Neural progenitor cell (in vitro differentiated cells): ENCODE data around the gene CST3. TPM values are rescaled to one million over a fixed set of nuclear protein-coding genes. Genes with fewer than 3 reads are reported as not detected.

Experiments used
- DNase-seq: peaks from one replicate; pipeline ENCODE4 v3.0.0-alpha.2; 2016; ENCODE audit warnings: low spot score
- H2AFZ ChIP-seq: fragments of 200-600 bp; sonication (generic); replicated peaks from 2 replicates; pipeline ENCODE4 v1.6.1; 2016; ENCODE audit warnings: antibody characterized with exemption
- H3F3A ChIP-seq: fragments of 200-600 bp; sonication (generic); 2 replicates; pipeline ENCODE4 v1.6.1; 2016; ENCODE audit warnings: antibody characterized with exemption, low read depth
- H3K27ac ChIP-seq: fragments of 200-600 bp; sonication (generic); 2 replicates; pipeline ENCODE4 v1.5.1; 2016; ENCODE audit warnings: mild to moderate bottlenecking
- H3K27me3 ChIP-seq: fragments of 200-600 bp; sonication (generic); 2 replicates; pipeline ENCODE4 v1.6.1; 2016; ENCODE audit warnings: mild to moderate bottlenecking, moderate library complexity
- H3K36me3 ChIP-seq: fragments of 200-600 bp; sonication (generic); 2 replicates; pipeline ENCODE4 v1.5.1; 2016
- H3K4me1 ChIP-seq: fragments of 200-600 bp; sonication (generic); 2 replicates; pipeline ENCODE4 v1.6.1; 2016; ENCODE audit warnings: mixed run types
- H3K4me2 ChIP-seq: fragments of 200-600 bp; sonication (generic); 2 replicates; pipeline ENCODE4 v1.6.1; 2016
- H3K4me3 ChIP-seq: fragments of 200-600 bp; sonication (generic); 2 replicates; pipeline ENCODE4 v1.5.1; 2016
- H3K79me2 ChIP-seq: fragments of 200-600 bp; sonication (generic); 2 replicates; pipeline ENCODE4 v1.6.1; 2016; ENCODE audit warnings: low read depth
- H3K9ac ChIP-seq: fragments of 200-600 bp; sonication (generic); 2 replicates; pipeline ENCODE4 v1.6.1; 2016
- H3K9me3 ChIP-seq: fragments of 200-600 bp; sonication (generic); 2 replicates; pipeline ENCODE4 v1.5.1; 2016; ENCODE audit warnings: low read depth
- H4K20me1 ChIP-seq: fragments of 200-600 bp; sonication (generic); 2 replicates; pipeline ENCODE4 v1.6.1; 2016; ENCODE audit warnings: low read depth
- H3K27ac Mint-ChIP-seq: 3 replicates; pipeline ENCODE4 v1.8.0; 2021; ENCODE audit warnings: mixed read lengths
- H3K27me3 Mint-ChIP-seq: 2 replicates; pipeline ENCODE4 v1.8.0; 2022; ENCODE audit warnings: low read depth, mild to moderate bottlenecking, inconsistent platforms, moderate library complexity, mixed read lengths; ENCODE audit not compliant: insufficient read depth
- H3K36me3 Mint-ChIP-seq: 3 replicates; pipeline ENCODE4 v1.8.0; 2021; ENCODE audit warnings: mixed read lengths
- H3K4me1 Mint-ChIP-seq: 3 replicates; pipeline ENCODE4 v1.8.0; 2021; ENCODE audit warnings: mixed read lengths
- H3K4me3 Mint-ChIP-seq: 3 replicates; pipeline ENCODE4 v1.8.0; 2021; ENCODE audit warnings: mild to moderate bottlenecking, moderate library complexity, mixed read lengths
- H3K9me3 Mint-ChIP-seq: 3 replicates; pipeline ENCODE4 v1.8.0; 2020; ENCODE audit warnings: mixed read lengths
- EZH2 ChIP-seq: fragments of 200-600 bp; sonication (generic); IDR thresholded peaks from 2 replicates; pipeline ENCODE4 v1.6.1; 2017; ENCODE audit warnings: antibody characterized with exemption, mild to moderate bottlenecking, moderate library complexity
- EZH2phosphoT487 ChIP-seq: fragments of 200-600 bp; sonication (generic); IDR thresholded peaks from 2 replicates; pipeline ENCODE4 v1.6.1; 2017; ENCODE audit warnings: antibody characterized with exemption
- total RNA-seq: library from RNA; depleted of rRNA; stranded (reverse); fragments of >200 nt; gene quantifications from 2 replicates; pipeline ENCODE4 v1.2.3, GENCODE V29; 2015; ENCODE audit warnings: low replicate concordance
- TF ChIP-seq, protein P1 (sequence below): fragments of 200-600 bp; sonication (generic); IDR thresholded peaks from 2 replicates; pipeline ENCODE4 v1.5.1; 2017; ENCODE audit warnings: antibody characterized with exemption, mild to moderate bottlenecking

Gene CST3
- total RNA-seq, 1 donor from 2014 or later = 20.8 TPM

DNA sequence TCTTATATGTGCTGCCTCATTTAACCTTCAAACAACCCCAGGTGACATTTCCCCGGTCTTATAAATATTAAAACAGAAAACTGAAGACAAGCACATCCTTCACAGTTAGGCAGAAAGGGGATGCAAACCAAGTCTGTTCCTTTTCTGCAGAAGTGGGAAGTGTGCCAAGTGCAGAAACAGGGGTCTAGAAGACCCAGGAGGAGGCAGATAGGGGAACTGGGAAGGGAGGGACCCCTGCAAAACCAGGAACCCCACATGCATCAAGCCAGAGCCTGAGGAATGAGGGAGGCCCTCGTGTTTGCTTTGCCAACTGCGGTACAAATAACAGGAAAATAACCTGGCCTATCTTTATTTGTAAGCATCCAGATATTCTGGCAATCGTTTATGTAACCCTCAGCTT, 17.0 kb upstream of the CST3 start:
- no peak overlapping the region for H3K4me3 Mint-ChIP-seq
- Histone ChIP-seq H3K4me2 (no peak overlapping the region), H3K36me3 (no peaks in the 10 kb centered on the region), H3K9me3 (no peaks in the 10 kb centered on the region), H4K20me1 (no peaks in the 10 kb centered on the region), H3K27me3 (no peaks in the 10 kb centered on the region), H3K4me1 (no peaks in the 10 kb centered on the region), H3K27ac (no peak overlapping the region), H2AFZ (no peak overlapping the region), H3K4me3 (no peak overlapping the region), H3F3A (no peaks in the 10 kb centered on the region), H3K79me2 (no peaks in the 10 kb centered on the region), H3K9ac (no peak overlapping the region)
- TF ChIP-seq, protein P1, sequence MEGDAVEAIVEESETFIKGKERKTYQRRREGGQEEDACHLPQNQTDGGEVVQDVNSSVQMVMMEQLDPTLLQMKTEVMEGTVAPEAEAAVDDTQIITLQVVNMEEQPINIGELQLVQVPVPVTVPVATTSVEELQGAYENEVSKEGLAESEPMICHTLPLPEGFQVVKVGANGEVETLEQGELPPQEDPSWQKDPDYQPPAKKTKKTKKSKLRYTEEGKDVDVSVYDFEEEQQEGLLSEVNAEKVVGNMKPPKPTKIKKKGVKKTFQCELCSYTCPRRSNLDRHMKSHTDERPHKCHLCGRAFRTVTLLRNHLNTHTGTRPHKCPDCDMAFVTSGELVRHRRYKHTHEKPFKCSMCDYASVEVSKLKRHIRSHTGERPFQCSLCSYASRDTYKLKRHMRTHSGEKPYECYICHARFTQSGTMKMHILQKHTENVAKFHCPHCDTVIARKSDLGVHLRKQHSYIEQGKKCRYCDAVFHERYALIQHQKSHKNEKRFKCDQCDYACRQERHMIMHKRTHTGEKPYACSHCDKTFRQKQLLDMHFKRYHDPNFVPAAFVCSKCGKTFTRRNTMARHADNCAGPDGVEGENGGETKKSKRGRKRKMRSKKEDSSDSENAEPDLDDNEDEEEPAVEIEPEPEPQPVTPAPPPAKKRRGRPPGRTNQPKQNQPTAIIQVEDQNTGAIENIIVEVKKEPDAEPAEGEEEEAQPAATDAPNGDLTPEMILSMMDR = no peak
- TF ChIP-seq EZH2phosphoT487 = no peak
- no peaks in the 10 kb centered on the region for H3K36me3 Mint-ChIP-seq
- peaks cover 5% of the 10 kb centered on the region for H3K4me1 Mint-ChIP-seq
- DNase-seq = no peak
- no peaks in the 10 kb centered on the region for H3K9me3 Mint-ChIP-seq
- no peak overlapping the region for H3K27ac Mint-ChIP-seq
- peaks cover 6% of the 10 kb centered on the region for H3K27me3 Mint-ChIP-seq

DNA sequence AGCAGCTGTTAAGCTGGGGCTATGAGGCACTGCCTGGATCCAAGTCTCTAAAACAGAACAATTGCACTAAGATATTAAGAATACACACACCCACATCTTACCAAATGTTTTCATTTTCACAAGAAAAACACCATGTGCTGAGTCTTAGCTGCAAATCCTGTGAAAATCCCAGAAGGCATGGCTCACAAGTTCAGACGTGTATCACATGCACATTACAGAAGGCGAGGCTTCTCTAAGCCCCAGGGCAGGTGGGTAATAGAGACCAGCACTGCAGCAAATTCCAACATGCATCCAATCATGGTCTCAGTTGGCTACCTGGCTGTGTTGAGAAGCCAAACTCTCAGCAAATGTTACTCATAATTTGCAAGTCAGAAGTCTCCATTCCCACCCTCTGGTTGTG, 16.2 kb upstream of the CST3 start:
- Mint-ChIP-seq H3K27ac (no peak overlapping the region), H3K4me3 (no peak overlapping the region), H3K27me3 (peaks cover 6% of the 10 kb centered on the region), H3K9me3 (no peaks in the 10 kb centered on the region), H3K4me1 (peaks cover 5% of the 10 kb centered on the region), H3K36me3 (no peaks in the 10 kb centered on the region)
- H3K9ac ChIP-seq = no peak overlapping the region
- DNase-seq = no peak
- no peaks in the 10 kb centered on the region for H3F3A ChIP-seq
- H2AFZ ChIP-seq = no peak overlapping the region
- no peak for TF ChIP-seq EZH2
- TF ChIP-seq EZH2phosphoT487 = no peak
- TF ChIP-seq, protein P1 = no peak
- H3K27ac ChIP-seq = no peak overlapping the region
- no peak overlapping the region for H3K4me3 ChIP-seq
- no peaks in the 10 kb centered on the region for H4K20me1 ChIP-seq
- H3K4me2 ChIP-seq = no peak overlapping the region
- no peaks in the 10 kb centered on the region for H3K27me3 ChIP-seq
- no peaks in the 10 kb centered on the region for H3K79me2 ChIP-seq
- H3K4me1 ChIP-seq = no peaks in the 10 kb centered on the region
- H3K36me3 ChIP-seq = no peaks in the 10 kb centered on the region
- no peaks in the 10 kb centered on the region for H3K9me3 ChIP-seq

DNA sequence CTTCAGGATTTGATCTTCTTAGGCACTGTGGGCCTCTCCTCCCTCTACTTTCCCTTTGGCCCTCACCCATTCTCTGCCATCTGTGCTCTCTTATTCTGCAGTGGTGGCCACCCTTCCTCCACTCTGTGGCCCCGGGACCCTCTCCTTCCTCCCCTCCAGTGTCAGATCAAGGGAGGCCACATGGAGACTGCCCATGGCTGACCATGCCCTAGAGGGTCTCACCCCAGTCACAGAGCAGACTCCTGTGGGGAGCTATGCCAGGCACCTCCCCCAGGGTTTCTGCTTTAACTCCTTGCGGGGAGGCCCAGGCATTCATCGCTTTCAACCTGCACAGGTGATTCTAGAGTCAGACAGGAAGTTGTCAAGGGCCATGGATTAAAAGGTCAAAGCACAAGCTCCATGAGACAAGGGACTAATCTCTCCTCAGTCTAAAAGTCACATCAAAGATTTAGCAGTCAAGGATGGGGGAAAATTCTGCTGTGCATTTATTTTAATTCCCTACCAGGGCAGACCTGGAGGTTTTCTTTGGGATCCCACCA, 15.7 kb upstream of the CST3 start:
- no peaks in the 10 kb centered on the region for H3K36me3 Mint-ChIP-seq
- no peaks in the 10 kb centered on the region for H3K9me3 ChIP-seq
- H3K9me3 Mint-ChIP-seq = no peaks in the 10 kb centered on the region
- no peak overlapping the region for H3K27ac ChIP-seq
- no peak overlapping the region for H3K4me2 ChIP-seq
- TF ChIP-seq EZH2 (no peak), EZH2phosphoT487 (no peak)
- TF ChIP-seq, protein P1 = no peak
- no peak overlapping the region for H3K4me3 ChIP-seq
- H3K27ac Mint-ChIP-seq = no peak overlapping the region
- H3K27me3 Mint-ChIP-seq = peaks cover 6% of the 10 kb centered on the region
- no peaks in the 10 kb centered on the region for H3K79me2 ChIP-seq
- no peak overlapping the region for H3K4me3 Mint-ChIP-seq
- no peaks in the 10 kb centered on the region for H3K4me1 ChIP-seq
- H3K27me3 ChIP-seq = no peaks in the 10 kb centered on the region
- DNase-seq = no peak
- no peaks in the 10 kb centered on the region for H3F3A ChIP-seq
- H2AFZ ChIP-seq = no peak overlapping the region
- no peaks in the 10 kb centered on the region for H3K36me3 ChIP-seq
- peaks cover 5% of the 10 kb centered on the region for H3K4me1 Mint-ChIP-seq
- H4K20me1 ChIP-seq = no peaks in the 10 kb centered on the region
- no peak overlapping the region for H3K9ac ChIP-seq
